Measurements from ENCODE around the gene ITGB1.

- TF ChIP-seq EZH2 (IDR thresholded peaks at IDR 0.05; ENCODE audit: insufficient read depth, poor library complexity, severe bottlenecking) (no peak), EZH2phosphoT487 (IDR thresholded peaks at IDR 0.05; ENCODE audit: insufficient read depth, low read depth) (no peak)
Measured at GRCh38 chr10:32891261-32891660, 66.8 kb downstream of the ITGB1 start.
